ENCODE measurements around the gene NIP7.
A peak's percentile ranks its signal among the peaks of the same experiment; 100 is the strongest.

Gene NIP7

DNA sequence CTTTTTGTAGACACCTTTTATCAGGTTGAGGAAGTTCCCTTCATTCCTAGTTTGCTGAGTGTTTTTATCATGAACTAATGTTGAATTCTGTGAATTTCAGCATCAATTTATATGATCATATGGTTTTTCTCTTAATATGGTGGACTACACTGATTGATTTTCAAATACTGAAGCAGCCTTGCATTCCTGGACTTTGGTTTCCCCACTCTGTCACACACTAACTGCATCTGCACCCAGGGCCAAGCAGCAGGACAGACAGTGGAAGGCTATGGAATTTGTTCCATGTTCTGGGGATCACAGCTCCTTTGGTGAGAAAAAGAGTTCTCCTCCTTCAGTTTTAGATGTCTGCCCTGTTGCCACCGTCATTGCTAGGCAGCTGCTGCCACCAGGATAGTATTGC lies 38.5 kb downstream of the NIP7 start:
- peaks cover 50% of the 10 kb centered on the region for H3K36me3 ChIP-seq
- H3K27me3 ChIP-seq (ENCODE audit: insufficient read depth, low read depth, severe bottlenecking) = no peaks in the 10 kb centered on the region
- no peak overlapping the region for H3K4me3 ChIP-seq (ENCODE audit: low read depth, low read length)
- no peak for TF ChIP-seq CTCF (IDR thresholded peaks at IDR 0.05; ENCODE audit: low read depth, low read length)
- no peak overlapping the region for H3K27ac ChIP-seq
- no peaks in the 10 kb centered on the region for H3K9me3 ChIP-seq (ENCODE audit: severe bottlenecking)
- DNase-seq = no peak

- H3K27me3 ChIP-seq (ENCODE audit: insufficient read depth, low read depth, severe bottlenecking) = no peaks in the 10 kb centered on the region
- peaks cover 53% of the 10 kb centered on the region for H3K36me3 ChIP-seq
Observed at GRCh38 chr16:69378760-69379159, 39.2 kb downstream of the NIP7 start.

GRCh38 chr16:69381231-69381630 lies 41.7 kb downstream of the NIP7 start:
- H3K36me3 ChIP-seq = peaks cover 60% of the 10 kb centered on the region
- no peak for TF ChIP-seq CTCF (IDR thresholded peaks at IDR 0.05; ENCODE audit: low read depth, low read length)
- no peaks in the 10 kb centered on the region for H3K9me3 ChIP-seq (ENCODE audit: severe bottlenecking)
- H3K27me3 ChIP-seq (ENCODE audit: insufficient read depth, low read depth, severe bottlenecking) = no peaks in the 10 kb centered on the region
- no peak for DNase-seq
- no peak overlapping the region for H3K4me3 ChIP-seq (ENCODE audit: low read depth, low read length)
- no peak overlapping the region for H3K27ac ChIP-seq

More at GRCh38 chr16:69378760-69379159, 39.2 kb downstream of the NIP7 start:
- DNase-seq = no peak
- H3K9me3 ChIP-seq (ENCODE audit: severe bottlenecking) = no peaks in the 10 kb centered on the region
- no peak for TF ChIP-seq CTCF (IDR thresholded peaks at IDR 0.05; ENCODE audit: low read depth, low read length)
- H3K4me3 ChIP-seq (ENCODE audit: low read depth, low read length) = no peak overlapping the region
- no peak overlapping the region for H3K27ac ChIP-seq

DNA sequence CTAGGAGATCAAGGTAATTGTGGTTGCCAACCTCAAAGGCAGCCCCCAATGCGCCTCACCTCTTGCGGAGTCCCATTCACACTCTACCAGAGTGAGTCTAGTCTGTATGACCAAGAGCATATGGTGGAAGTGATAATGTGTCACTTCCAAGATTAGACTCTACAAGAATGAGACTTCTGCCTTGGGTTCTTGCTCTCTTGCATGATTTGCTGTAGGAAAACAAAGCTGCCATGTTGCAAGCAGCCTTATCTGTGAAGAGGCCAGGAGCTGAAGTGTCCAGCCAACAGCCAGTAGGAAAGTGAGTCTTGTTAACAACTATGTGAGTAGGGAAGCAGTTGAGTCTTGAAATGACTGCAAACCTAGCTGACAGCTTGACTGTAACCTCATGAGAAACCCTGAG lies 42.8 kb downstream of the NIP7 start:
- Histone ChIP-seq H3K9me3 (ENCODE audit: severe bottlenecking) (no peaks in the 10 kb centered on the region), H3K36me3 (peaks cover 58% of the 10 kb centered on the region), H3K27me3 (ENCODE audit: insufficient read depth, low read depth, severe bottlenecking) (no peaks in the 10 kb centered on the region), H3K27ac (no peak overlapping the region), H3K4me3 (ENCODE audit: low read depth, low read length) (no peak overlapping the region)
- no peak for DNase-seq
- no peak for TF ChIP-seq CTCF (IDR thresholded peaks at IDR 0.05; ENCODE audit: low read depth, low read length)

- TF ChIP-seq CTCF (IDR thresholded peaks at IDR 0.05; ENCODE audit: low read depth, low read length) = no peak
- no peaks in the 10 kb centered on the region for H3K9me3 ChIP-seq (ENCODE audit: severe bottlenecking)
- H3K36me3 ChIP-seq = peaks cover 39% of the 10 kb centered on the region
- H3K27me3 ChIP-seq (ENCODE audit: insufficient read depth, low read depth, severe bottlenecking) = no peaks in the 10 kb centered on the region
- H3K27ac ChIP-seq = peak overlapping the region; percentile 66
- H3K4me3 ChIP-seq (ENCODE audit: low read depth, low read length) = peak overlapping the region; percentile 87
- DNase-seq = no peak
Observed at GRCh38 chr16:69384974-69385373, 45.4 kb downstream of the NIP7 start.

- no peak for DNase-seq
- TF ChIP-seq CTCF (IDR thresholded peaks at IDR 0.05; ENCODE audit: low read depth, low read length) = no peak
- H3K27me3 ChIP-seq (ENCODE audit: insufficient read depth, low read depth, severe bottlenecking) = no peaks in the 10 kb centered on the region
Observed at GRCh38 chr16:69386596-69386995, 47.0 kb downstream of the NIP7 start.

More at GRCh38 chr16:69386596-69386995, 47.0 kb downstream of the NIP7 start:
- Histone ChIP-seq H3K4me3 (ENCODE audit: low read depth, low read length) (no peak overlapping the region), H3K9me3 (ENCODE audit: severe bottlenecking) (no peaks in the 10 kb centered on the region), H3K36me3 (peaks cover 29% of the 10 kb centered on the region), H3K27ac (no peak overlapping the region)
